ENCODE measurements around the gene CDKAL1.
"Not testable (repeated sequence)": the region's sequence is repeated elsewhere in the genome, so short reads cannot be mapped to it uniquely, and the experiment has no call there.

Gene CDKAL1

DNA sequence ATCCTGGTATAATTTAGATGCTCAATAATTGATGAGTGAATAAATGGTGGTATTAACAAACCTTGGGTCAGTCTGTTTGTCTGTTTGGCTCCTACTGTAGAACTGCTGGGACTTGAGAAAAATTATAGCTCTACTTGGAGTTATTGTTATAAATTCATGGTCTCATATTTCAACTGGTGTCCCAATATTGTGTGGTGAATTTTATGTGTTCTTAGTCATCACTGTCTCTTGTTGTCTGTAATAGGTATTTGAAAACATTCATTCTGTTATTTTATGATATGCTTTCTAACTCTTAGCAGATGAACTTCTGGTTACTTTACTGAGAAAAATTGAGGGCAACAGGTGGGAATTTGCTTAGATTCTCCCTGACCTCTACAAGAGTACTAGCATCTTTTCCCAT lies 221.4 kb downstream of the CDKAL1 start:
- no peak for DNase-seq (ENCODE audit: insufficient read length, low spot score)
- TF ChIP-seq TAF1 (IDR thresholded peaks at IDR 0.05; ENCODE audit: low read depth, low read length) (no peak), POLR2AphosphoS5 (IDR thresholded peaks at IDR 0.05; ENCODE audit: low read depth, low read length) (no peak), PAX5 (IDR thresholded peaks at IDR 0.05; ENCODE audit: insufficient read depth, low read length, severe bottlenecking) (no peak), POLR2A (IDR thresholded peaks at IDR 0.05; ENCODE audit: low read depth, low read length) (no peak), SPI1 (IDR thresholded peaks at IDR 0.05; ENCODE audit: low read depth, low read length) (no peak), POU2F2 (IDR thresholded peaks at IDR 0.05; ENCODE audit: low read depth, low read length) (no peak)
- FAIRE-seq: no peak

GRCh38 chr6:20756584-20757147 lies 222.4 kb downstream of the CDKAL1 start:
- FAIRE-seq; DNase-seq (ENCODE audit: insufficient read length, low spot score): not testable (repeated sequence)

GRCh38 chr6:20757761-20758160 lies 223.5 kb downstream of the CDKAL1 start:
- DNase-seq (ENCODE audit: insufficient read length, low spot score) (no peak), FAIRE-seq (no peak)
- no peak for TF ChIP-seq PAX5 (IDR thresholded peaks at IDR 0.05; ENCODE audit: insufficient read depth, low read length, severe bottlenecking)
- TF ChIP-seq TAF1 (IDR thresholded peaks at IDR 0.05; ENCODE audit: low read depth, low read length): no peak
- TF ChIP-seq POLR2A (IDR thresholded peaks at IDR 0.05; ENCODE audit: low read depth, low read length): no peak
- TF ChIP-seq POU2F2 (IDR thresholded peaks at IDR 0.05; ENCODE audit: low read depth, low read length): no peak
- no peak for TF ChIP-seq SPI1 (IDR thresholded peaks at IDR 0.05; ENCODE audit: low read depth, low read length)
- no peak for TF ChIP-seq POLR2AphosphoS5 (IDR thresholded peaks at IDR 0.05; ENCODE audit: low read depth, low read length)

DNA sequence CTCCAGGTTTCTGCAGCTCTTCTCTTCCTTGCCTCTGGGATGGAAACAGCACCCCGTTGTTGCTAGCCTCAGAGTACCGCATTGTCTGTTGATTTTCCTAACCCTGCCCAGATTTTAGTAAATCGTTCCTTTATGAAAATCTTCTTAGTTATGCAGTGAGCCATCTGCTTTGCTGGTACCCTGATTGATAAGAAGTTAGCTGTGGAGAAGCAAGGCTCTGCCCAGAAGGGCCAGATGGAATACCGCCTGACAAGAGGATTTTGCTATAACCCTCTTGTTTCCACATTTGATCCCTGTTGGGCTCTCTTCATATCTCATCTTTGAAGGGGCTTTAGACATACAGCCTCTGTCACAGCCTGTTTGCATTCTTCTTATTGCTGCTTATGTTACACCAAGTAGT lies 229.0 kb downstream of the CDKAL1 start:
- TF ChIP-seq POLR2A (IDR thresholded peaks at IDR 0.05; ENCODE audit: low read depth, low read length) (no peak), POU2F2 (IDR thresholded peaks at IDR 0.05; ENCODE audit: low read depth, low read length) (no peak), PAX5 (IDR thresholded peaks at IDR 0.05; ENCODE audit: insufficient read depth, low read length, severe bottlenecking) (no peak), POLR2AphosphoS5 (IDR thresholded peaks at IDR 0.05; ENCODE audit: low read depth, low read length) (no peak), TAF1 (IDR thresholded peaks at IDR 0.05; ENCODE audit: low read depth, low read length) (no peak), SPI1 (IDR thresholded peaks at IDR 0.05; ENCODE audit: low read depth, low read length) (no peak)
- FAIRE-seq: no peak
- no peak for DNase-seq (ENCODE audit: insufficient read length, low spot score)

DNA sequence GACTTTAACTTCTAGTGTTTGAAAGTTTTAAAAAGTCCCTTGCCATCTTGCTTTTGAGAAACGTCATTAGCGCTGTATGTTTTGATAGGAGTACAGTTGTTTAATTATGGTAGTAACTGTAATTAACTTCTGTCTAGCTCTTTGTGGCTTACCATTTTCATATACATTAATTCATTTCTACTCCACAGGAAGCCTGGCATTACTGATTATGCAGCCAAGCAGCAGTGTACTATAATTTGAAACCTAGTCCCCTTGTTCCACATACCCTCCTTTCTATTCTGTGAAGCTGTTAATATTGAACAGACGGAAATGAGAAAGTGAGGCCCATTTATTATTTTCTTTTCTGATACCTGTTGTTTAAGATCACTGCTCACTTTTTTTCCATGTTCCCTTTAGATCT lies 235.4 kb downstream of the CDKAL1 start:
- FAIRE-seq (no peak), DNase-seq (ENCODE audit: insufficient read length, low spot score) (no peak)
- no peak for TF ChIP-seq TAF1 (IDR thresholded peaks at IDR 0.05; ENCODE audit: low read depth, low read length)
- no peak for TF ChIP-seq PAX5 (IDR thresholded peaks at IDR 0.05; ENCODE audit: insufficient read depth, low read length, severe bottlenecking)
- no peak for TF ChIP-seq SPI1 (IDR thresholded peaks at IDR 0.05; ENCODE audit: low read depth, low read length)
- TF ChIP-seq POLR2AphosphoS5 (IDR thresholded peaks at IDR 0.05; ENCODE audit: low read depth, low read length): no peak
- no peak for TF ChIP-seq POLR2A (IDR thresholded peaks at IDR 0.05; ENCODE audit: low read depth, low read length)
- TF ChIP-seq POU2F2 (IDR thresholded peaks at IDR 0.05; ENCODE audit: low read depth, low read length): no peak

DNA sequence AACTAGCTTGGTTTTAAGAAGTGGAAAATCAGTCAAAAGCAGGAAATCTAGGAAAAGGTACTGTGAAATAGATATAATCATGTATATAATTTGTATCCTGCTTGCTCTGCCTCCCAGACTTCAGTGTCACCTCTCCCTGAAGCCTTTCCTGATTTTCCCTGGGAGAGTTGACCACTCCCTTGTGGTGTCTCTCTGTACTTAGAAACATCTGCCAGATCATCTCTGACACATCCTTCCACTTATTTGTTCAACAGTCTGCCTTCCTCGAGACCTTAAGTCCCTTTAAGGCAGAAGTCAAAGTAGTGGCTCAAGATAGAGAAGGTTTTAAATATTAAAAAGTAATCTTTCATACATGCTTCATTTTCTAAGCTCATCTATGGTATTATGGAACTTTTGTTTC lies 236.5 kb downstream of the CDKAL1 start:
- DNase-seq (ENCODE audit: insufficient read length, low spot score): no peak
- no peak for FAIRE-seq
- TF ChIP-seq SPI1 (IDR thresholded peaks at IDR 0.05; ENCODE audit: low read depth, low read length) (no peak), POU2F2 (IDR thresholded peaks at IDR 0.05; ENCODE audit: low read depth, low read length) (no peak), POLR2A (IDR thresholded peaks at IDR 0.05; ENCODE audit: low read depth, low read length) (no peak), POLR2AphosphoS5 (IDR thresholded peaks at IDR 0.05; ENCODE audit: low read depth, low read length) (no peak), PAX5 (IDR thresholded peaks at IDR 0.05; ENCODE audit: insufficient read depth, low read length, severe bottlenecking) (no peak), TAF1 (IDR thresholded peaks at IDR 0.05; ENCODE audit: low read depth, low read length) (no peak)

DNA sequence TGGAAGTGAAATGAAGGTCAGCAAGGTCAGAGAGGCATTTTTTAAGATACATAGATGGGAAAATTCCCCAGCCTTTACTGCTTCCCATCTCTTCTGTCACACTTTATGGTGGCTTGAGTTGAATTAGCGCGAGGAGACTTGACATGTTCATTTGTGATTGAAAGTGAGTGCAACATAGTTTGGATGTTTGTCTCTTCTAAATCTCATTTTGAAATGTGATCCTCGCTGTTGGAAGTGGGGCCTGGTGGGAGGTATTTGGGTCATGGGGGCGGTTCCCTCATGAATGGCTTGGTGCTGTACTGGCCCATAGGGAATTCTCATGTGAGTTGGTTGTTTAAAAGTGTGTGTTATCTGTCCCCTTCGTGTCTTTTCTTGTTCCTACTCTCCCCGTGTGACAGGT lies 237.2 kb downstream of the CDKAL1 start:
- no peak for TF ChIP-seq POLR2A (IDR thresholded peaks at IDR 0.05; ENCODE audit: low read depth, low read length)
- no peak for TF ChIP-seq PAX5 (IDR thresholded peaks at IDR 0.05; ENCODE audit: insufficient read depth, low read length, severe bottlenecking)
- no peak for TF ChIP-seq TAF1 (IDR thresholded peaks at IDR 0.05; ENCODE audit: low read depth, low read length)
- no peak for TF ChIP-seq POLR2AphosphoS5 (IDR thresholded peaks at IDR 0.05; ENCODE audit: low read depth, low read length)
- TF ChIP-seq POU2F2 (IDR thresholded peaks at IDR 0.05; ENCODE audit: low read depth, low read length): no peak
- no peak for TF ChIP-seq SPI1 (IDR thresholded peaks at IDR 0.05; ENCODE audit: low read depth, low read length)
- no peak for DNase-seq (ENCODE audit: insufficient read length, low spot score)
- FAIRE-seq: no peak

DNA sequence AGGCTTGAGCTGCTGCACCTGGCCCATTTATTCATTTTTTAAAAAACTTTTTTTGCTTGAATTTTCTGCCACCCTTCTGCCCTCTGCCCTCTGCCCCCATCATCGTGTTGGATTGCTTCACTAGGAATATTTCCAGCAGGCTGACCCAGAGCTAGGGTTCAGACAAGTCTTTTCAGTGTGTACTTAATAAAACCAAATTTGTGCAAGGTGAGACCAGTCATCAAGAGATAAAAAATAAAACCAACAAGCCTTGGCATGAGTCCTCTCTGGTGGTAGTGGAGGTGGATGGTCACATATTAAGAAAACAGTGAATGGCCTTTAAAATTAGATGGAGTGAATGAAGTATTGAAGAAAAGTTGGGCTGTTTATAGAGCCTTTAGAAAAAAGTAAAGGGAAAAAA lies 239.6 kb downstream of the CDKAL1 start:
- TF ChIP-seq TAF1 (IDR thresholded peaks at IDR 0.05; ENCODE audit: low read depth, low read length) (no peak), PAX5 (IDR thresholded peaks at IDR 0.05; ENCODE audit: insufficient read depth, low read length, severe bottlenecking) (no peak), POLR2A (IDR thresholded peaks at IDR 0.05; ENCODE audit: low read depth, low read length) (no peak), POLR2AphosphoS5 (IDR thresholded peaks at IDR 0.05; ENCODE audit: low read depth, low read length) (no peak), SPI1 (IDR thresholded peaks at IDR 0.05; ENCODE audit: low read depth, low read length) (no peak), POU2F2 (IDR thresholded peaks at IDR 0.05; ENCODE audit: low read depth, low read length) (no peak)
- FAIRE-seq (no peak), DNase-seq (ENCODE audit: insufficient read length, low spot score) (no peak)

DNA sequence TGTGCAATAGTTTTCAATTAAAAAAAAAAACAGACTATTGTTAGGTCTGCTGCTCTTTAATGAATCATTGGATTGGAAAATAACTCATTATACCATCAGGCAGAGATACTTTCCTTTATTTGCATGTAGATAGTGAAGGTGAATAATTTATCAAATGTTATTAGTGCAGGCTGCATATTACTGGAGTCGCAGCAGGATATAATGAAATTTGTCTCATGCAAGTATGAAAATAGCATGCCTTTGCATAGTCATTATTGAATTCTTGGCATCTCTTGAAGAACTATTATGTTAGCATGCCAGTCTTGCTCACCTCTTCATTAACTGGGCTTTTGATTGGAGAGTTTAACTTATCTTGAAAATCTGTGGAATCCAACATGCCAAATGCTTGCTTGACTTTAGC lies 241.7 kb downstream of the CDKAL1 start:
- DNase-seq (ENCODE audit: insufficient read length, low spot score) (no peak), FAIRE-seq (no peak)
- TF ChIP-seq POLR2A (IDR thresholded peaks at IDR 0.05; ENCODE audit: low read depth, low read length): no peak
- no peak for TF ChIP-seq PAX5 (IDR thresholded peaks at IDR 0.05; ENCODE audit: insufficient read depth, low read length, severe bottlenecking)
- TF ChIP-seq TAF1 (IDR thresholded peaks at IDR 0.05; ENCODE audit: low read depth, low read length): no peak
- TF ChIP-seq POLR2AphosphoS5 (IDR thresholded peaks at IDR 0.05; ENCODE audit: low read depth, low read length): no peak
- no peak for TF ChIP-seq SPI1 (IDR thresholded peaks at IDR 0.05; ENCODE audit: low read depth, low read length)
- TF ChIP-seq POU2F2 (IDR thresholded peaks at IDR 0.05; ENCODE audit: low read depth, low read length): no peak

DNA sequence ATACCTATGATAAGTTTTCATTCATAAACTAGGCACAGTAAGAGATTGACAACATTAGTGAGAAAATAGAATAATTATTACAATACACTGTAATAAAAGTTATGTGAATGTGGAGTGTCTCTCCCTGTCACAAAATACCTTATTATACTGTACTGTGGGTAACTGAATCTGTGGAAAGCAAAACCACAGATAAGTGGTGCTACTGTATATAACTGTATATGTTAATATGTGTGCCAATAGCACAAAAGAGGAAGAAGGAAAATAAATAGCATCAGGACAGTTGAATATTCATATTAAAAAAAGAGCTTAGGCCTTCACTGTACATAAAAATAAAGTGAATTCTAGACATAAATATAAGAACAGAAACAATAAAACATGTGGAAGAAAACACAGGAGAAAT lies 243.5 kb downstream of the CDKAL1 start:
- no peak for FAIRE-seq

More for the DNA sequence above, 243.5 kb downstream of the CDKAL1 start:
- DNase-seq (ENCODE audit: insufficient read length, low spot score): no peak
- TF ChIP-seq PAX5 (IDR thresholded peaks at IDR 0.05; ENCODE audit: insufficient read depth, low read length, severe bottlenecking) (no peak), POU2F2 (IDR thresholded peaks at IDR 0.05; ENCODE audit: low read depth, low read length) (no peak), SPI1 (IDR thresholded peaks at IDR 0.05; ENCODE audit: low read depth, low read length) (no peak), POLR2A (IDR thresholded peaks at IDR 0.05; ENCODE audit: low read depth, low read length) (no peak), TAF1 (IDR thresholded peaks at IDR 0.05; ENCODE audit: low read depth, low read length) (no peak), POLR2AphosphoS5 (IDR thresholded peaks at IDR 0.05; ENCODE audit: low read depth, low read length) (no peak)
